Esophagus muscularis mucosa (tissue), 4 donors: ENCODE measurements around the gene FGFRL1. TPM values are rescaled to one million over a fixed set of nuclear protein-coding genes. Genes with fewer than 3 reads are reported as not detected.

Source experiments
- DNase-seq: peaks from one replicate; pipeline ENCODE4 v3.0.0-alpha.2; 2017; ENCODE audit errors: extremely low spot score
- H3K27ac ChIP-seq, 4 donors: fragments of 200-600 bp; sonication (generic); replicated peaks in 1 of 4; 1 replicate in 3 of 4; 2 replicates in 1 of 4; pipeline ENCODE4 v1.5.1; 2016 to 2019; ENCODE audit warnings: mild to moderate bottlenecking in 1 of 4
- H3K27me3 ChIP-seq, 4 donors: fragments of 200-600 bp; sonication (generic); one replicate each; pipeline versions ENCODE4 v1.5.1 to v1.6.0; 2016 to 2019
- H3K36me3 ChIP-seq, 4 donors: fragments of 200-600 bp; sonication (generic); one replicate each; pipeline ENCODE4 v1.5.1; 2016 to 2019
- H3K4me1 ChIP-seq, 4 donors: fragments of 200-600 bp; sonication (generic); one replicate each; pipeline ENCODE4 v1.5.1; 2016 to 2019
- H3K4me3 ChIP-seq, 4 donors: fragments of 200-600 bp; sonication (generic); 1 replicate in 2 of 4; 2 replicates in 2 of 4; pipeline ENCODE4 v1.5.1; 2016 to 2019; ENCODE audit warnings: mild to moderate bottlenecking in 4 of 4, moderate library complexity in 1 of 4
- H3K9me3 ChIP-seq, 4 donors: fragments of 200-600 bp; sonication (generic); 1 replicate in 3 of 4; 2 replicates in 1 of 4; pipeline ENCODE4 v1.5.1; 2016 to 2019
- CTCF ChIP-seq, 3 experiments: fragments of 200-600 bp in 2 of 3; fragments of 450-650 bp in 1 of 3; sonication (generic) in 2 of 3; IDR thresholded peaks; one replicate each; pipeline ENCODE4 v1.5.1; 2017 to 2019; ENCODE audit warnings: antibody characterized with exemption in 3 of 3, mild to moderate bottlenecking in 2 of 3, moderate library complexity in 1 of 3
- EP300 ChIP-seq: sonication (generic); formaldehyde crosslinking; IDR thresholded peaks from one replicate; pipeline ENCODE4 v1.6.1; 2017; ENCODE audit warnings: antibody characterized with exemption
- POLR2A ChIP-seq: fragments of 450-650 bp; IDR thresholded peaks from one replicate; pipeline ENCODE4 v1.6.1; 2017; ENCODE audit warnings: antibody characterized with exemption, moderate library complexity, mild to moderate bottlenecking, low read depth
- POLR2AphosphoS5 ChIP-seq, 2 donors: sonication (generic); formaldehyde crosslinking; IDR thresholded peaks; one replicate each; pipeline ENCODE4 v1.6.1; 2017; ENCODE audit warnings: antibody characterized with exemption in 2 of 2
- WGBS: methylation state at CpG from one replicate; pipeline ENCODE4 v1.1.5; 2018; 5-methylcytosine and 5-hydroxymethylcytosine counted together
- intact Hi-C: fragments of 100-400 bp; cut with DNase I; formaldehyde crosslinking; loops from one replicate; pipeline ENCODE4 v1.15.1; 2023
- total RNA-seq, 4 donors: library from RNA; depleted of rRNA; stranded (reverse); fragments of >200 nt; gene quantifications; one replicate each; pipeline versions ENCODE4 v1.1.0 to v1.2.1, GENCODE V29; 2016

The FGFRL1 gene
- total RNA-seq, 4 donors from 2014 or later: 22.0 to 54.2 (median 32.5) TPM

- Histone ChIP-seq H3K36me3 (peaks cover 0 to 42% (median 17%) of the 10 kb centered on the region in 4 donors), H3K27me3 (no peaks in the 10 kb centered on the region), H3K27ac (no peak overlapping the region), H3K4me3 (no peak overlapping the region), H3K4me1 (no peaks in the 10 kb centered on the region), H3K9me3 (no peaks in the 10 kb centered on the region)
- 88% methylated on average over 19 of the region's 19 CpGs for WGBS
- TF ChIP-seq EP300 (no peak), POLR2AphosphoS5 (IDR thresholded peaks at IDR 0.05) (no peak), CTCF (IDR thresholded peaks at IDR 0.05) (no peak), POLR2A (no peak)
- no peak for DNase-seq
- intact Hi-C loops: no loop called here
Observed at GRCh38 chr4:1022739-1023066, 11.3 kb downstream of the FGFRL1 start.

GRCh38 chr4:1023075-1023640 lies 11.7 kb downstream of the FGFRL1 start:
- H3K4me3 ChIP-seq: no peak overlapping the region
- intact Hi-C loops: no loop called here
- 91% methylated on average over 16 of the region's 20 CpGs for WGBS
- no peak overlapping the region for H3K27ac ChIP-seq
- peaks cover 0 to 42% (median 17%) of the 10 kb centered on the region in 4 donors for H3K36me3 ChIP-seq
- H3K9me3 ChIP-seq: no peaks in the 10 kb centered on the region
- no peak for DNase-seq
- peaks cover 0 to 1% (median 0%) of the 10 kb centered on the region in 4 donors for H3K27me3 ChIP-seq
- no peaks in the 10 kb centered on the region for H3K4me1 ChIP-seq
- no peak for TF ChIP-seq POLR2AphosphoS5 (IDR thresholded peaks at IDR 0.05)

- TF ChIP-seq POLR2A (no peak), EP300 (no peak), POLR2AphosphoS5 (IDR thresholded peaks at IDR 0.05) (no peak), CTCF (IDR thresholded peaks at IDR 0.05) (no peak)
- WGBS: 96% methylated on average over 37 of the region's 83 CpGs
- DNase-seq: no peak
- Histone ChIP-seq H3K4me1 (no peaks in the 10 kb centered on the region), H3K27me3 (peaks cover 0 to 11% (median 2%) of the 10 kb centered on the region in 4 donors), H3K27ac (no peak overlapping the region), H3K36me3 (peaks cover 0 to 42% (median 17%) of the 10 kb centered on the region in 4 donors), H3K4me3 (no peak overlapping the region), H3K9me3 (no peaks in the 10 kb centered on the region)
- intact Hi-C loops: no loop called here
Observed at GRCh38 chr4:1023895-1024740, 12.7 kb downstream of the FGFRL1 start.

GRCh38 chr4:1024882-1025545 lies 13.6 kb downstream of the FGFRL1 start:
- H3K27ac ChIP-seq: no peak overlapping the region
- intact Hi-C loops: no loop called here
- DNase-seq: no peak
- whole genome bisulfite sequencing: 96% methylated on average over 20 of the region's 32 CpGs
- peaks cover 0 to 42% (median 17%) of the 10 kb centered on the region in 4 donors for H3K36me3 ChIP-seq
- TF ChIP-seq POLR2A (no peak), EP300 (no peak), CTCF (IDR thresholded peaks at IDR 0.05) (no peak), POLR2AphosphoS5 (IDR thresholded peaks at IDR 0.05) (no peak)
- H3K4me1 ChIP-seq: no peaks in the 10 kb centered on the region
- peaks cover 0 to 20% (median 3%) of the 10 kb centered on the region in 4 donors for H3K27me3 ChIP-seq
- no peak overlapping the region for H3K4me3 ChIP-seq
- no peaks in the 10 kb centered on the region for H3K9me3 ChIP-seq

- H3K27ac ChIP-seq: no peak overlapping the region
- H3K4me3 ChIP-seq: no peak overlapping the region
- no peaks in the 10 kb centered on the region for H3K4me1 ChIP-seq
- DNase-seq: no peak
- intact Hi-C loops: no loop called here
- H3K9me3 ChIP-seq: no peaks in the 10 kb centered on the region
- 62% methylated on average over 12 of the region's 17 CpGs for WGBS
- TF ChIP-seq POLR2A: no peak
- TF ChIP-seq EP300: no peak
- TF ChIP-seq CTCF (IDR thresholded peaks at IDR 0.05): no peak
- no peak for TF ChIP-seq POLR2AphosphoS5 (IDR thresholded peaks at IDR 0.05)
- peaks cover 0 to 42% (median 17%) of the 10 kb centered on the region in 4 donors for H3K36me3 ChIP-seq
- H3K27me3 ChIP-seq: peaks cover 0 to 31% (median 3%) of the 10 kb centered on the region in 4 donors
Observed at GRCh38 chr4:1026115-1026514, 14.7 kb downstream of the FGFRL1 start.
